Stimulated activated CD4-positive, alpha-beta T cell treated with anti-CD3 and anti-CD28 coated beads, Interleukin-2, amount 100 ng/mL, for 4 hours (primary cell): ENCODE data around the gene LHX6.
A peak's percentile ranks its signal among the peaks of the same experiment; 100 is the strongest.

Experiments used
- DNase-seq: peaks from one replicate; pipeline ENCODE4 v3.0.0-alpha.2; 2020; ENCODE audit warnings: low read depth

LHX6 gene

GRCh38 chr9:122228568-122229484 is at the start of gene LHX6:
TSS of gene LHX6 (minus strand) at chr9:122228957. CDS start at chr9:122228740, 217 bp downstream.
- no peak for DNase-seq

DNA sequence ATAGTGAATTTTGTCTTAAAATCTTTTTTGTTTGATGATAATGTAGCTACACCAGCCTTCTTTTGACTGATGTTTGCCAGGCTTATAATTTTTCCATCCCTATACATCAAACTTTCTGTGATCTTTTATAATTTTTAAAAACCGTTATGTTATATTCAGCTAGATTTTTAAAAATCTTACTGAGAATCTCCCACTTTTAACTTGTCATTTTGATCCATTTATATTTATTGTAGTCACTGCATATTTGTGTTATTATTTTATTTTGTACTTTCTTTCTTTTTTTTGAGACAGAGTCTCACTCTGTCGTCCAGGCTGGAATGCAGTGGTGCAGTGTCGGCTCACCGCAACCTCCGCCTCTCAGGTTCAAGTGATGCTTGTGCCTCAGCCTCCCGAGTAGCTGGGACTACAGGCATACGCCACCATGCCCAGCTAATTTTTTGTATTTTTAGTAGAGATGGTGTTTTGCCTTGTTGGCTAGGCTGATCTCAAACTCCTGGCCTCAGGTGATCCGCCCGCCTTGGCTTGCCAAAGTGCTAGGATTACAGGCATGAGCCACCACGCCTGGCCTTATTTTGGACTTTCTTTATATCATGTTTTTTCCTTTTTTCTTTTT is 48.6 kb upstream of the LHX6 start:
- no peak for DNase-seq

GRCh38 chr9:122276096-122276495 is 47.3 kb upstream of the LHX6 start:
- DNase-seq = no peak

- no peak for DNase-seq
These were observed 45.3 kb upstream of the LHX6 start for GRCh38 chr9:122274055-122274454.

DNA sequence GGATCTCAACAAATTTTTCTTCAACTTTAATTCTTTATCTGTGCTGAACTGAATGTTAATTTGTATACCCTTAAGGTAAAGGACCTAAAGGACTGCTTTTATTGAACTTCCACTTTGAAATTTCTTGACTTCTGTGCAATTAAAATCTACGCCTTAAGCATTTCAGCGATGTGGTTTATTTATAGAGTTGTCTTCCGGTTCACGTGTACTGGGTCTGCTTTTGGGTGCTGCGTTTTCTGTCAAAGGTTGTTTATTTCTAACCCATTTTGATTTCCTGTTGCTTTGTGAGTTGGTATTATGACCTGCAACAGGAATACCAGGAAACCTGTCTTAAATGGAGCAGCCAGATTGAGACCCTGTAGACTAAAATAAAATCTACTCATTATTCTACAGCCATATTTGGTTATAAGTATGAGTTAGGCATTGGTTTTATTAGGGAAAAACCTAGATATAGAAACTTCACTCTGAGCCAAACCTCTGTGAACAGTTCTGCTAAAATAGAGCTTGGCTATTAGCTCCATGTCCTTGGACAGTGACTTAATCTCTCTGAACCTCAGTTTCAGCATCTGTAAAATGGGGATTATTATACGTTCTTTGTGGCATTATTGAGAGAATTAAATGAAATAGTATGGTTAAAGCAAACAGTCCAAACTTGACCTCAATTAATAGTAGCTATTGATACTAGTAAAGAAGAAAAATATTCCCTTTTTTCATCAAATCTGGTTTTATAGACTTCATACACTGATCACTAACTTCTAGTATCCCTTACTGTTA is 39.5 kb upstream of the LHX6 start:
- no peak for DNase-seq

- no peak for DNase-seq
These were observed 36.6 kb upstream of the LHX6 start for GRCh38 chr9:122265149-122265915.

GRCh38 chr9:122264360-122265148 is 35.8 kb upstream of the LHX6 start, which contains the start of the genes MRRF and RBM18:
TSS of gene MRRF (plus strand) at chr9:122264882. CDS start at chr9:122270892, 6,010 bp downstream.
TSS of gene RBM18 (minus strand) at chr9:122264840. CDS start at chr9:122261492, 3,348 bp downstream.
- peak; percentile 83 for DNase-seq

DNA sequence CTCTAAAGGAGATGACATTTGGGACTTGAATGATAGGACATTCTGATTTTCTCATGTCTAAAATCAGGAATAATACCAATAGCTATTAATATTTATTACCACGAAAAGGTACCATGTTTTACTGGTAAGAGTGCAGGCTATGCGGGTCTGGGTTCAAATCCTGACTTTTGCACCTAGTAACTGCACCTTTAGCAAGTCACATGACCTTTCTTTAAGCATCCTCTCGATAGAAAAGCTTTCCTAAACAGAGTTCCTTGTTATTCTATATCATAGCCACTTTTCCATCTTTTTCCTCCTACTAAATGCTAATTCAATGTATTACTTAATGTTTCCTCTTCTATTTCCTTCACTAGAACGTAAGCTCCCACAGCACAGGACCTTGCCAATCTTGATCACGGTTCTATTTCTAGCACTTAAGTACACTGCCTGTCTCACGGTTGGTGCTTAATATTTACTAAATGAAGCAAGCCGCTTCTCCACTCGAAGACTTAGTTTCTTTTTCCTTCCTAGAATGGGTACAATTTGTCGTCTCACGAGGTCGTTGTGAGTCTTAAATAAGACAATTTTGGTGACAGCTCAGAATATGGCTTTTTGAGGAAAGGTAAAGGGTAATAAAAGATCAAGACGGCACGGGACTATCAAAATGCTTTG is 35.1 kb upstream of the LHX6 start:
- DNase-seq = no peak

- DNase-seq = no peak
These were observed 33.3 kb upstream of the LHX6 start for GRCh38 chr9:122262073-122262472.

DNA sequence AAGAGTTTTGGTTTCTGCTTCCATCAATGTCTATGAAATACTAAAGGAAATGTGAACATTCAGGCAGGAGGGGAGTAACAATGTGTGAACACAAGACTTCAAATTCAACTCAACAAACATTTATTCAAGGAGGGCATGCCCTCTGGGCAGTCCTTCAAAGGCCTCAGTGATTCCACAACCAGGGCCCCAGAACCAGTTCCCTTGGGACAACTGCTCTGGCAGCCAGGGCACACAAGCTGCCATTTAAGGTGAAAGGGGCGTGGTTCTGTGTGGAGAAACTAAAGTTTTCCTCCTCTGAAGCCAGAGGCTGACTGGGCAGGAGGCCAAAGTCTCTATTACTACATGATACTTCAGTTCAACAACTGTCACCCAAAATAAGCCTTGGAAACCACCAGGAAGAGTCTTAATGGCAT is 32.7 kb upstream of the LHX6 start:
- no peak for DNase-seq

- no peak for DNase-seq
These were observed 30.2 kb upstream of the LHX6 start for GRCh38 chr9:122258886-122259415.

DNA sequence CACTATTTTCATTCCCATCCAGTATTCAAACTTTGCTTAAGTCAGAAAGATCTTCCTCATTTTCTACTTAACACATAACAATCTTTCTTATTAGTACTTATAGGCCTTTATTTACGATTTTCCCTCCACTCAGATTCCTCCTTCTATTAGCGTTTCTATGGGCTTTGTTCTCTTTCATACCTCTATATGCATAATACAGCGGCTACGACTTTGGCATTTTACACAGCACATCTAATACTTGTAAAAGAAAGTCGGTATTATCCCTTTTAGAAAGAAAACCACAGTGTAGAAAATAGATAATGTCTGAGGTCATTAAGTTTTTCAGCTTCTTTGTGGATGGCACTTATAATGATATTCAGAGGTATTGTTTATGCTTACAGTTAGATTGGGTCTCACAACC is 27.4 kb upstream of the LHX6 start:
- no peak for DNase-seq

GRCh38 chr9:122254761-122255160 is 26.0 kb upstream of the LHX6 start:
- no peak for DNase-seq

GRCh38 chr9:122252796-122253195 is 24.0 kb upstream of the LHX6 start:
- no peak for DNase-seq

DNA sequence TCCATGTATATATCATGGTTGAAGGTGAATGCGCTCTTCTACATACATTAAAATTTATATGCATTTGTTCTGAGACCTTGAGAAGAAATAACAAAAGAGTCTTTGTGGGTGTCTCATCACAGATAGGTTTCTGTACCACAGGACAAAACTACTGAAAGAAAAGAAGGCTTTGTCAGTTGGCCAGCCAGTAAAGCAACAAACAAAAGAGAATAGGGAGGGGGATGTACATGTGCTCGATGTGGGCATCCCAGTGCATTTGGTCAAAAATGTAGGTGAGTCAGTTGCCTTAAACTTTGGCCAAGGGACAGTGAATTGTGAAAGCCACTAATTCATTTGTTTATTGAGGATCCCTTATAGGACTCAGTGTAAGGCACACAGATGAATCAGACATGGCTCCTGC is 22.6 kb upstream of the LHX6 start:
- no peak for DNase-seq

DNA sequence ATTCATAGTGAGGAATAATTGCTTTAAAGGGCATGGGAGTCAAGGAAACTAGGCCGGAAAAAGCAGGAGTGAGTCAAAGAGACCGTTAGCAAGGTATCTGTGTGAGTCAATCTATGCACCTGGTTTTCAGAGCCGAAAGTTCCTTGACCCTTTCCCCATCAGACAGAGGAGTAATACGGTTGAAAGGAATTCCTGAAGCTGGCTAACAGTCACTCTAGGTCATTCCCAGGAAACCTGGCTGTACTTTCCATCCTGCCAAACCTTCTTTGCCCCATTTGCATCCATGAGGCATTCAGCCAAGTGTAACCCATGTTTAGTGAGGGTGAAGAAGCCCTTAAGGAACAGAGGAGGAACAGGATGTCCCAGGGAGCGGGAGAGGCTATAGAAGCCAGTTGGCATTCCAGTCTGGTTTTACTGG is 19.7 kb upstream of the LHX6 start:
- DNase-seq = no peak

DNA sequence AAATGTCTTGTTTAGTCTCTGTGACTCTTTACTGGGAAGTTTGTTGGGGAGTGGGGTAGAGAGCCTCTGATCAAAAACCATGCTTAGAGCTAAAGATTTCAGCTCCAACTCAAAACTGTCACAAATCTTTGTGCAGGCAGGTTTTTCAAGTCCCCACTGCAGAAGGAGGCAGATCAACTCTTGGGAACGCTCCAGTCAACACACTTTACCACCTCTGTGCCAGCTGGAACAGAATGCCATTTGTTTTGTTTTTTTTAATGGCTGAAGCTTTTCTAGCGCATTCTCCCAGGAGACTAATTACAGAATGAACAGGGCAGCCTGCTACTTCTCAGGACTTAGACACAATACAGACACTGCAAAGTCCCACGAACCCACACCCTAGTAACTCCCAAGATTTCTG is 17.9 kb upstream of the LHX6 start:
- no peak for DNase-seq

- no peak for DNase-seq
These were observed 15.6 kb upstream of the LHX6 start for GRCh38 chr9:122244349-122244748.

GRCh38 chr9:122239722-122240121 is 11.0 kb upstream of the LHX6 start:
- DNase-seq = no peak

DNA sequence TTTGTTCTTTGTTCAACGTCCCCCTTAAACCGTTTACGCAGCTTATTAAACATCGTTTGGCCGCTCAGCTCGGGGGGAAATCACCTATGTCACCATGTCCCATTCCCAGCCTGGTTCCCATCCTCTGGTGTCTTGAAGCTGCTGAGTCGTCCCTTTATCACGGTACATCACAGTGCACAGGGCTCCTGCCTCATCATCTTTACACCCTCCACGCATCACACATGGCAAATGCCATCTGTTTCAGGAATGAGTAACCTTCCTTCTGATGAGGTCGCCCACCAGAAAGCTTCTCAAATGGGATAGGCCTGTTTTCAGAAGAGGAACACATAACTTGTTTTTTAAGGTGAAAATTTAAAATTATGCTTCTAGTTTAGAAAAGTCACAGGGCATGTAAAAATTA is 7.9 kb upstream of the LHX6 start:
- no peak for DNase-seq
